Stomach smooth muscle (tissue), 2 donors: Measurements from ENCODE around the gene PPP2R2D.

ENCODE experiments used
- H3K27ac ChIP-seq: one replicate; pipeline ENCODE4 v1.7.0; 2013; ENCODE audit warnings: mild to moderate bottlenecking, low read length, inconsistent platforms
- H3K27me3 ChIP-seq, 2 donors: one replicate each; pipeline ENCODE4 v1.7.0; 2013; ENCODE audit warnings: low read length in 2 of 2; ENCODE audit not compliant: insufficient read depth in 2 of 2, control insufficient read depth in 1 of 2
- H3K36me3 ChIP-seq, 2 donors: one replicate each; pipeline ENCODE4 v1.7.0; 2013; ENCODE audit warnings: low read length in 2 of 2; ENCODE audit not compliant: control insufficient read depth in 2 of 2, insufficient read depth in 2 of 2
- H3K4me1 ChIP-seq: one replicate; pipeline ENCODE4 v1.7.0; 2013; ENCODE audit warnings: low read length; ENCODE audit not compliant: control insufficient read depth, insufficient read depth
- H3K4me3 ChIP-seq, 2 donors: one replicate each; pipeline ENCODE4 v1.7.0; 2013; ENCODE audit warnings: low read length in 2 of 2
- H3K9ac ChIP-seq, 2 donors: one replicate each; pipeline ENCODE4 v1.7.0; 2013; ENCODE audit warnings: low read length in 2 of 2, mild to moderate bottlenecking in 1 of 2
- H3K9me3 ChIP-seq, 2 donors: one replicate each; pipeline ENCODE4 v1.7.0; 2013; ENCODE audit warnings: low read length in 2 of 2; ENCODE audit not compliant: control insufficient read depth in 2 of 2
- donor health status: healthy.
- donor health status: Pancreatic carcinoma.

PPP2R2D gene

GRCh38 chr10:131954356-131954965 lies 53.7 kb downstream of the PPP2R2D start:
- Histone ChIP-seq H3K4me3 (no peak overlapping the region), H3K36me3 (peaks cover 44 to 46% of the 10 kb centered on the region in 2 donors), H3K9me3 (no peaks in the 10 kb centered on the region), H3K4me1 (no peaks in the 10 kb centered on the region), H3K27ac (no peak overlapping the region), H3K9ac (no peak overlapping the region), H3K27me3 (no peaks in the 10 kb centered on the region)

GRCh38 chr10:131955591-131956340 lies 55.0 kb downstream of the PPP2R2D start:
- no peak overlapping the region for H3K9ac ChIP-seq
- H3K36me3 ChIP-seq, result peaks cover 42 to 45% of the 10 kb centered on the region in 2 donors

GRCh38 chr10:131959841-131960240 lies 59.0 kb downstream of the PPP2R2D start:
- H3K9ac ChIP-seq, result no peak overlapping the region
- peaks cover 26 to 33% of the 10 kb centered on the region in 2 donors for H3K36me3 ChIP-seq
- no peak overlapping the region for H3K27ac ChIP-seq
- H3K27me3 ChIP-seq, result no peaks in the 10 kb centered on the region
- no peaks in the 10 kb centered on the region for H3K9me3 ChIP-seq
- no peak overlapping the region for H3K4me3 ChIP-seq
- no peaks in the 10 kb centered on the region for H3K4me1 ChIP-seq

More at GRCh38 chr10:131955591-131956340, 55.0 kb downstream of the PPP2R2D start:
- Histone ChIP-seq H3K4me3 (no peak overlapping the region), H3K27ac (no peak overlapping the region), H3K4me1 (no peaks in the 10 kb centered on the region), H3K27me3 (no peaks in the 10 kb centered on the region), H3K9me3 (no peaks in the 10 kb centered on the region)

- no peak overlapping the region for H3K27ac ChIP-seq
- no peaks in the 10 kb centered on the region for H3K4me1 ChIP-seq
- no peaks in the 10 kb centered on the region for H3K9me3 ChIP-seq
- H3K9ac ChIP-seq, result no peak overlapping the region
- no peak overlapping the region for H3K4me3 ChIP-seq
- H3K36me3 ChIP-seq, result peaks cover 27 to 28% of the 10 kb centered on the region in 2 donors
- no peaks in the 10 kb centered on the region for H3K27me3 ChIP-seq
Measured at GRCh38 chr10:131960631-131961046, 59.8 kb downstream of the PPP2R2D start.

- no peaks in the 10 kb centered on the region for H3K27me3 ChIP-seq
- H3K4me1 ChIP-seq, result no peaks in the 10 kb centered on the region
- H3K9ac ChIP-seq, result no peak overlapping the region
- peaks cover 21 to 22% of the 10 kb centered on the region in 2 donors for H3K36me3 ChIP-seq
- no peak overlapping the region for H3K4me3 ChIP-seq
- no peak overlapping the region for H3K27ac ChIP-seq
- H3K9me3 ChIP-seq, result no peaks in the 10 kb centered on the region
Measured at GRCh38 chr10:131961047-131961776, 60.4 kb downstream of the PPP2R2D start.

GRCh38 chr10:131961777-131962662 lies 61.2 kb downstream of the PPP2R2D start:
- no peaks in the 10 kb centered on the region for H3K27me3 ChIP-seq
- no peak overlapping the region for H3K4me3 ChIP-seq
- H3K9ac ChIP-seq, result no peak overlapping the region
- H3K36me3 ChIP-seq, result peaks cover 16 to 19% of the 10 kb centered on the region in 2 donors
- H3K4me1 ChIP-seq, result no peaks in the 10 kb centered on the region
- no peaks in the 10 kb centered on the region for H3K9me3 ChIP-seq
- no peak overlapping the region for H3K27ac ChIP-seq

GRCh38 chr10:131963350-131963749 lies 62.5 kb downstream of the PPP2R2D start:
- no peaks in the 10 kb centered on the region for H3K4me1 ChIP-seq
- no peak overlapping the region for H3K9ac ChIP-seq
- H3K27me3 ChIP-seq, result no peaks in the 10 kb centered on the region
- H3K27ac ChIP-seq, result no peak overlapping the region
- peaks cover 4 to 14% of the 10 kb centered on the region in 2 donors for H3K36me3 ChIP-seq
- H3K9me3 ChIP-seq, result no peaks in the 10 kb centered on the region
- H3K4me3 ChIP-seq, result no peak overlapping the region

GRCh38 chr10:131963811-131964210 lies 63.0 kb downstream of the PPP2R2D start:
- Histone ChIP-seq H3K36me3 (peaks cover 6 to 16% of the 10 kb centered on the region in 2 donors), H3K9ac (no peak overlapping the region), H3K4me3 (no peak overlapping the region), H3K4me1 (no peaks in the 10 kb centered on the region), H3K27ac (no peak overlapping the region), H3K27me3 (no peaks in the 10 kb centered on the region), H3K9me3 (no peaks in the 10 kb centered on the region)

- H3K4me3 ChIP-seq, result no peak overlapping the region
- no peak overlapping the region for H3K27ac ChIP-seq
- no peaks in the 10 kb centered on the region for H3K9me3 ChIP-seq
- no peaks in the 10 kb centered on the region for H3K4me1 ChIP-seq
- no peaks in the 10 kb centered on the region for H3K27me3 ChIP-seq
- H3K36me3 ChIP-seq, result peaks cover 9 to 20% of the 10 kb centered on the region in 2 donors
- no peak overlapping the region for H3K9ac ChIP-seq
Measured at GRCh38 chr10:131964298-131964697, 63.5 kb downstream of the PPP2R2D start.

- no peak overlapping the region for H3K27ac ChIP-seq
- peaks cover 6% of the 10 kb centered on the region for H3K4me1 ChIP-seq
- H3K4me3 ChIP-seq, result no peak overlapping the region
- no peaks in the 10 kb centered on the region for H3K27me3 ChIP-seq
- H3K9me3 ChIP-seq, result no peaks in the 10 kb centered on the region
- H3K9ac ChIP-seq, result no peak overlapping the region
- H3K36me3 ChIP-seq, result peaks cover 16 to 30% of the 10 kb centered on the region in 2 donors
Measured at GRCh38 chr10:131968949-131969348, 68.1 kb downstream of the PPP2R2D start.
